Measurements from ENCODE around the gene MTM1.

MTM1 gene

GRCh38 chrX:150565551-150565950, 2.9 kb upstream of the MTM1 start:
- DNase-seq (ENCODE audit: low spot score), result no peak
- no peak for TF ChIP-seq CTCF (IDR thresholded peaks at IDR 0.05; ENCODE audit: borderline replicate concordance, control extremely low read depth, extremely low read depth, insufficient read depth, missing control alignments)

DNA sequence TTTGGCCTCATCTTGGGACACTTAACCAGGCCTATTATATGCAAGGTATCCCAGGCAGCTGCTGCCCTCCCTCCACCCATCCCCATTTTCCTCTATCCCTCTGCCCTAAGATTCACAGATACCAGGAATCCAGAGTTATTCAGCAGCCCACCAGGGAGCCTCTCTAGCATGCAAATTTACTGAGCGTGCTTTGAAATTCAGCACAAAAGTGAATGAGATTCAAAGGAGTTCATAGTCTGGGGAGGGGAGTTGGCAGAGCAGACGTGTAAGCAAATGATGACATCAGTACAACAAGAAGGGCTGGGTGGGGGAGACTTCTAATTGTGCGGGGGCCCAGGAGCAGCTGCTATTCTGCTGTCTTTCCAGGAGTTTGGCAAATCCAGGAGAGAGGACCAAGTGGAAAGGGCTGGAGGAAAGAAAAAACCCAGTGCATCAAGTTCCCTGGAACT, 1.7 kb upstream of the MTM1 start:
- no peak for TF ChIP-seq CTCF (IDR thresholded peaks at IDR 0.05; ENCODE audit: borderline replicate concordance, control extremely low read depth, extremely low read depth, insufficient read depth, missing control alignments)
- in situ Hi-C loops (cut with MboI; ENCODE audit: low sequenced_read_pairs, unreplicated experiment), result no loop called here
- DNase-seq (ENCODE audit: low spot score), result no peak

More at GRCh38 chrX:150565551-150565950, 2.9 kb upstream of the MTM1 start:
- in situ Hi-C loops (cut with MboI; ENCODE audit: low sequenced_read_pairs, unreplicated experiment), result no loop called here

- in situ Hi-C loops (cut with MboI; ENCODE audit: low sequenced_read_pairs, unreplicated experiment), result no loop called here
- TF ChIP-seq CTCF (IDR thresholded peaks at IDR 0.05; ENCODE audit: borderline replicate concordance, control extremely low read depth, extremely low read depth, insufficient read depth, missing control alignments), result no peak
- DNase-seq (ENCODE audit: low spot score), result no peak
Observed at GRCh38 chrX:150567645-150568319, 639 bp upstream of the MTM1 start.

- TF ChIP-seq CTCF (IDR thresholded peaks at IDR 0.05; ENCODE audit: borderline replicate concordance, control extremely low read depth, extremely low read depth, insufficient read depth, missing control alignments), result no peak
- in situ Hi-C loops (cut with MboI; ENCODE audit: low sequenced_read_pairs, unreplicated experiment), result no loop called here
- no peak for DNase-seq (ENCODE audit: low spot score)
Observed at GRCh38 chrX:150569155-150569477, 695 bp downstream of the MTM1 start.

DNA sequence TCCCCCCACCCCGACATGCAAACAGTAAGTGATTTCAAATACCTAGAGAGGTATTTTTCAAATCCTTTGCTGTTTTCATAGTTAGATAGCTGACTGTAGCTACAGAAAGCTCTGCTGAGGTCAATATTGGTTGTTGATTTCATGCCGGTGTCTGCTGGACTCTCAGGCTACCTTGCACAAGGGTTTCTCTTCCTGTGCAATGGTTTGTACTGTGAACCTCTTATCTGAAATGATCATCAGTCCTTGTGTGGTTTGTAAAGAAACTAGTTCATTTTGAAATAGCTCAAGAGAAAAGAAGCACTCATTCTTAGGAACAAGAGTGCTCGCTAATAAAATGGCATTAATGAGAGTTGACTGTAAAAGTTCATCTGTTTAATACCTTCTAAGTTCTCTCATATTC, 2.1 kb downstream of the MTM1 start:
- in situ Hi-C loops (cut with MboI; ENCODE audit: low sequenced_read_pairs, unreplicated experiment), result no loop called here
- TF ChIP-seq CTCF (IDR thresholded peaks at IDR 0.05; ENCODE audit: borderline replicate concordance, control extremely low read depth, extremely low read depth, insufficient read depth, missing control alignments), result no peak

GRCh38 chrX:150572206-150572605, 3.8 kb downstream of the MTM1 start:
- in situ Hi-C loops (cut with MboI; ENCODE audit: low sequenced_read_pairs, unreplicated experiment), result no loop called here
- DNase-seq (ENCODE audit: low spot score), result no peak
- no peak for TF ChIP-seq CTCF (IDR thresholded peaks at IDR 0.05; ENCODE audit: borderline replicate concordance, control extremely low read depth, extremely low read depth, insufficient read depth, missing control alignments)

More for the DNA sequence above, 2.1 kb downstream of the MTM1 start:
- no peak for DNase-seq (ENCODE audit: low spot score)
